Right lobe of liver (tissue), 4 donors: ENCODE data around the gene NBPF11.
"Not testable (repeated sequence)": the region's sequence is repeated elsewhere in the genome, so short reads cannot be mapped to it uniquely, and the experiment has no call there.

Experiments
- CTCF ChIP-seq, 4 donors: fragments of 200-600 bp in 3 of 4; fragments of 450-650 bp in 1 of 4; IDR thresholded peaks; one replicate each; pipeline versions ENCODE4 v1.5.1 to v1.8.0; 2016 to 2022; ENCODE audit warnings: antibody characterized with exemption in 4 of 4, mild to moderate bottlenecking in 2 of 4
- POLR2A ChIP-seq: fragments of 450-650 bp; IDR thresholded peaks from one replicate; pipeline ENCODE4 v1.6.1; 2017; ENCODE audit warnings: antibody characterized with exemption, mild to moderate bottlenecking
- donor health status: DM: no; HTN: no; CAD: no.
- donor health status: DM: no; HTN: no; CAD: no.
- donor health status: DM: no; HTN: yes; CAD: no.

- not testable (repeated sequence) for TF ChIP-seq CTCF (IDR thresholded peaks at IDR 0.05); POLR2A
Observed at GRCh38 chr1:148081205-148081604, 70.9 kb downstream of the NBPF11 start.
